ENCODE data around the gene MTF2.

MTF2 gene

GRCh38 chr1:93042187-93043056 lies 36.7 kb upstream of the MTF2 start:
- no peaks in the 10 kb centered on the region for H3K27me3 ChIP-seq (ENCODE audit: insufficient read depth, low read length)
- H3K18ac ChIP-seq (ENCODE audit: low read length) = no peak overlapping the region
- H2BK12ac ChIP-seq (ENCODE audit: low read length) = no peak overlapping the region
- no peak overlapping the region for H4K8ac ChIP-seq (ENCODE audit: low read depth, low read length)
- no peak overlapping the region for H4K91ac ChIP-seq (ENCODE audit: low read depth, low read length)
- H3K9me3 ChIP-seq (ENCODE audit: insufficient read depth, low read depth, low read length) = no peaks in the 10 kb centered on the region
- H3K27ac ChIP-seq (ENCODE audit: low read depth, low read length) = no peak overlapping the region
- no peak for DNase-seq
- H3K14ac ChIP-seq (ENCODE audit: low read length) = no peak overlapping the region
- no peak overlapping the region for H2AFZ ChIP-seq (ENCODE audit: insufficient read depth, low read length, poor library complexity)
- H3K9ac ChIP-seq (ENCODE audit: low read length) = no peak overlapping the region
- H2BK5ac ChIP-seq (ENCODE audit: low read depth, low read length, poor library complexity) = no peak overlapping the region
- WGBS (ENCODE audit: extremely low coverage, insufficient coverage, insufficient read length) = no CpG with 5 or more reads among the region's 10 CpGs
- H4K12ac ChIP-seq (ENCODE audit: low read depth, low read length) = no peak overlapping the region
- H3K23ac ChIP-seq (ENCODE audit: low read length) = no peak overlapping the region
- no peak overlapping the region for H2AK5ac ChIP-seq (ENCODE audit: low read length)
- no peaks in the 10 kb centered on the region for H3K4me1 ChIP-seq (ENCODE audit: control insufficient read depth in 1 of 2, insufficient read depth in 2 of 2, low read length in 2 of 2)
- no peak overlapping the region for H2BK120ac ChIP-seq (ENCODE audit: insufficient read depth, low read length, poor library complexity)
- no peak overlapping the region for H3K4ac ChIP-seq (ENCODE audit: low read depth, low read length)
- no peaks in the 10 kb centered on the region for H3K36me3 ChIP-seq (ENCODE audit: control insufficient read depth in 1 of 2, insufficient read depth in 2 of 2, low read length in 2 of 2)
- no peaks in the 10 kb centered on the region for H3K79me2 ChIP-seq (ENCODE audit: control insufficient read depth, insufficient read depth, low read length, poor library complexity)
- H3K4me2 ChIP-seq (ENCODE audit: low read length) = no peak overlapping the region
- H3K4me3 ChIP-seq (ENCODE audit: low read depth, low read length) = no peak overlapping the region
- no peaks in the 10 kb centered on the region for H3K79me1 ChIP-seq (ENCODE audit: low read length)

GRCh38 chr1:93043057-93043557 lies 36.0 kb upstream of the MTF2 start:
- no CpG with 5 or more reads among the region's 4 CpGs for WGBS (ENCODE audit: extremely low coverage, insufficient coverage, insufficient read length)
- Histone ChIP-seq H3K9me3 (ENCODE audit: insufficient read depth, low read depth, low read length) (no peaks in the 10 kb centered on the region), H3K36me3 (ENCODE audit: control insufficient read depth in 1 of 2, insufficient read depth in 2 of 2, low read length in 2 of 2) (no peaks in the 10 kb centered on the region)

GRCh38 chr1:93047618-93048017 lies 31.5 kb upstream of the MTF2 start:
- H3K14ac ChIP-seq (ENCODE audit: low read length) = no peak overlapping the region
- H3K4me2 ChIP-seq (ENCODE audit: low read length) = no peak overlapping the region
- no peaks in the 10 kb centered on the region for H3K79me2 ChIP-seq (ENCODE audit: control insufficient read depth, insufficient read depth, low read length, poor library complexity)
- no peak overlapping the region for H3K4me3 ChIP-seq (ENCODE audit: low read depth, low read length)
- no peaks in the 10 kb centered on the region for H3K27me3 ChIP-seq (ENCODE audit: insufficient read depth, low read length)
- no CpG with 5 or more reads among the region's 3 CpGs for WGBS (ENCODE audit: extremely low coverage, insufficient coverage, insufficient read length)
- no peaks in the 10 kb centered on the region for H3K36me3 ChIP-seq (ENCODE audit: control insufficient read depth in 1 of 2, insufficient read depth in 2 of 2, low read length in 2 of 2)
- DNase-seq = no peak
- no peak overlapping the region for H3K9ac ChIP-seq (ENCODE audit: low read length)
- no peak overlapping the region for H3K23ac ChIP-seq (ENCODE audit: low read length)
- H4K12ac ChIP-seq (ENCODE audit: low read depth, low read length) = no peak overlapping the region
- H2BK5ac ChIP-seq (ENCODE audit: low read depth, low read length, poor library complexity) = no peak overlapping the region
- H3K27ac ChIP-seq (ENCODE audit: low read depth, low read length) = no peak overlapping the region
- no peak overlapping the region for H2AK5ac ChIP-seq (ENCODE audit: low read length)
- no peaks in the 10 kb centered on the region for H3K4me1 ChIP-seq (ENCODE audit: control insufficient read depth in 1 of 2, insufficient read depth in 2 of 2, low read length in 2 of 2)
- H3K79me1 ChIP-seq (ENCODE audit: low read length) = no peaks in the 10 kb centered on the region
- no peak overlapping the region for H3K4ac ChIP-seq (ENCODE audit: low read depth, low read length)
- H2AFZ ChIP-seq (ENCODE audit: insufficient read depth, low read length, poor library complexity) = no peak overlapping the region
- no peak overlapping the region for H2BK120ac ChIP-seq (ENCODE audit: insufficient read depth, low read length, poor library complexity)
- no peak overlapping the region for H3K18ac ChIP-seq (ENCODE audit: low read length)
- no peak overlapping the region for H4K91ac ChIP-seq (ENCODE audit: low read depth, low read length)
- H2BK12ac ChIP-seq (ENCODE audit: low read length) = no peak overlapping the region
- H3K9me3 ChIP-seq (ENCODE audit: insufficient read depth, low read depth, low read length) = no peaks in the 10 kb centered on the region
- H4K8ac ChIP-seq (ENCODE audit: low read depth, low read length) = no peak overlapping the region

More at GRCh38 chr1:93043057-93043557, 36.0 kb upstream of the MTF2 start:
- H2AFZ ChIP-seq (ENCODE audit: insufficient read depth, low read length, poor library complexity) = no peak overlapping the region
- no peak overlapping the region for H2BK12ac ChIP-seq (ENCODE audit: low read length)
- no peak overlapping the region for H3K4me2 ChIP-seq (ENCODE audit: low read length)
- H3K4me1 ChIP-seq (ENCODE audit: control insufficient read depth in 1 of 2, insufficient read depth in 2 of 2, low read length in 2 of 2) = no peaks in the 10 kb centered on the region
- H2BK5ac ChIP-seq (ENCODE audit: low read depth, low read length, poor library complexity) = no peak overlapping the region
- H2BK120ac ChIP-seq (ENCODE audit: insufficient read depth, low read length, poor library complexity) = no peak overlapping the region
- DNase-seq = no peak
- H3K79me2 ChIP-seq (ENCODE audit: control insufficient read depth, insufficient read depth, low read length, poor library complexity) = no peaks in the 10 kb centered on the region
- H3K23ac ChIP-seq (ENCODE audit: low read length) = no peak overlapping the region
- no peak overlapping the region for H4K8ac ChIP-seq (ENCODE audit: low read depth, low read length)
- H3K27ac ChIP-seq (ENCODE audit: low read depth, low read length) = no peak overlapping the region
- no peak overlapping the region for H4K91ac ChIP-seq (ENCODE audit: low read depth, low read length)
- no peak overlapping the region for H2AK5ac ChIP-seq (ENCODE audit: low read length)
- no peak overlapping the region for H4K12ac ChIP-seq (ENCODE audit: low read depth, low read length)
- no peak overlapping the region for H3K14ac ChIP-seq (ENCODE audit: low read length)
- H3K9ac ChIP-seq (ENCODE audit: low read length) = no peak overlapping the region
- H3K18ac ChIP-seq (ENCODE audit: low read length) = no peak overlapping the region
- no peaks in the 10 kb centered on the region for H3K79me1 ChIP-seq (ENCODE audit: low read length)
- no peak overlapping the region for H3K4me3 ChIP-seq (ENCODE audit: low read depth, low read length)
- H3K27me3 ChIP-seq (ENCODE audit: insufficient read depth, low read length) = no peaks in the 10 kb centered on the region
- H3K4ac ChIP-seq (ENCODE audit: low read depth, low read length) = no peak overlapping the region

DNA sequence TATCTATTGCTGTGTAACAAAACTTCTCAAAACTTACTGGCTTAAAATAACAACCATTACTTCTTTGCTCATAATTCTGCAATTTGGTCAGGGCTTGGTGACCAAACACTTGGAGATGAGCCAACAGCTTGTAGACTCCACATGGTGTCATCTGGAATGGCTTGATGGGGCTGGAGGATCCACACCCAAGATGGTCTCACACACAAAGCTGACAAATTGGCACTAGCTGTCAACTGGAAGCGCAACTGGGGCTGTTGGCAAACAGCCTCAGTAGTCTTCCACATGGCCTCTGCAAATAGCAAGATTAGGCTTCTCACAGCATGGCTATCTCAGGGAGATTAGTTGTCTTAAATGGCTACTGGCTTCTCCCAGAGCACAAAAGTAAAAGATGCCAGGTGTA lies 27.1 kb upstream of the MTF2 start:
- no peak overlapping the region for H3K27ac ChIP-seq (ENCODE audit: low read depth, low read length)
- H3K79me2 ChIP-seq (ENCODE audit: control insufficient read depth, insufficient read depth, low read length, poor library complexity) = no peaks in the 10 kb centered on the region
- H3K23ac ChIP-seq (ENCODE audit: low read length) = no peak overlapping the region
- H4K91ac ChIP-seq (ENCODE audit: low read depth, low read length) = no peak overlapping the region
- no peak overlapping the region for H4K8ac ChIP-seq (ENCODE audit: low read depth, low read length)
- H3K4me3 ChIP-seq (ENCODE audit: low read depth, low read length) = no peak overlapping the region
- H4K12ac ChIP-seq (ENCODE audit: low read depth, low read length) = no peak overlapping the region
- H2BK12ac ChIP-seq (ENCODE audit: low read length) = no peak overlapping the region
- no peak overlapping the region for H3K18ac ChIP-seq (ENCODE audit: low read length)
- no peak overlapping the region for H3K4me2 ChIP-seq (ENCODE audit: low read length)
- no peaks in the 10 kb centered on the region for H3K36me3 ChIP-seq (ENCODE audit: control insufficient read depth in 1 of 2, insufficient read depth in 2 of 2, low read length in 2 of 2)
- H2BK120ac ChIP-seq (ENCODE audit: insufficient read depth, low read length, poor library complexity) = no peak overlapping the region
- no peak overlapping the region for H3K9ac ChIP-seq (ENCODE audit: low read length)
- no CpG with 5 or more reads among the region's 1 CpG for WGBS (ENCODE audit: extremely low coverage, insufficient coverage, insufficient read length)
- no peak overlapping the region for H2AK5ac ChIP-seq (ENCODE audit: low read length)
- H2BK5ac ChIP-seq (ENCODE audit: low read depth, low read length, poor library complexity) = no peak overlapping the region
- no peak overlapping the region for H2AFZ ChIP-seq (ENCODE audit: insufficient read depth, low read length, poor library complexity)
- H3K4me1 ChIP-seq (ENCODE audit: control insufficient read depth in 1 of 2, insufficient read depth in 2 of 2, low read length in 2 of 2) = no peaks in the 10 kb centered on the region
- H3K27me3 ChIP-seq (ENCODE audit: insufficient read depth, low read length) = no peaks in the 10 kb centered on the region
- no peak for DNase-seq
- no peaks in the 10 kb centered on the region for H3K9me3 ChIP-seq (ENCODE audit: insufficient read depth, low read depth, low read length)
- H3K4ac ChIP-seq (ENCODE audit: low read depth, low read length) = no peak overlapping the region
- no peak overlapping the region for H3K14ac ChIP-seq (ENCODE audit: low read length)
- no peaks in the 10 kb centered on the region for H3K79me1 ChIP-seq (ENCODE audit: low read length)

Data from trophoblast cell (in vitro differentiated cells and primary cell).